GM18868 (cell line): ENCODE data around the gene NEURL1B.
"Not testable (repeated sequence)": the region's sequence is repeated elsewhere in the genome, so short reads cannot be mapped to it uniquely, and the experiment has no call there.

Experiments
- ATAC-seq: cut with Tn5 transposase; IDR thresholded peaks from one replicate; pipeline ENCODE4 v1.9.1; 2021; ENCODE audit warnings: mild to moderate bottlenecking, moderate library complexity; ENCODE audit not compliant: unreplicated experiment

The NEURL1B gene

GRCh38 chr5:172647352-172648012 lies 6.4 kb downstream of the NEURL1B start:
- ATAC-seq = no peak

- ATAC-seq = no peak
Measured at GRCh38 chr5:172648013-172648381, 6.9 kb downstream of the NEURL1B start.

GRCh38 chr5:172648755-172649154 lies 7.7 kb downstream of the NEURL1B start:
- ATAC-seq = no peak

- not testable (repeated sequence) for ATAC-seq
Measured at GRCh38 chr5:172656496-172656895, 15.4 kb downstream of the NEURL1B start.

GRCh38 chr5:172657524-172658233 lies 16.6 kb downstream of the NEURL1B start:
- ATAC-seq = not testable (repeated sequence)

GRCh38 chr5:172658391-172658790 lies 17.3 kb downstream of the NEURL1B start:
- no peak for ATAC-seq

- ATAC-seq = no peak
Measured at GRCh38 chr5:172658961-172659501, 18.0 kb downstream of the NEURL1B start.

- no peak for ATAC-seq
Measured at GRCh38 chr5:172659570-172659908, 18.5 kb downstream of the NEURL1B start.

- no peak for ATAC-seq
Measured at GRCh38 chr5:172659909-172660628, 19.0 kb downstream of the NEURL1B start.

- no peak for ATAC-seq
Measured at GRCh38 chr5:172660974-172661373, 19.9 kb downstream of the NEURL1B start.

GRCh38 chr5:172661526-172661925 lies 20.5 kb downstream of the NEURL1B start:
- no peak for ATAC-seq

- ATAC-seq = no peak
Measured at GRCh38 chr5:172662596-172662995, 21.5 kb downstream of the NEURL1B start.

- ATAC-seq = no peak
Measured at GRCh38 chr5:172664018-172664417, 23.0 kb downstream of the NEURL1B start.

- no peak for ATAC-seq
Measured at GRCh38 chr5:172664681-172665541, 23.8 kb downstream of the NEURL1B start.

- ATAC-seq = no peak
Measured at GRCh38 chr5:172666251-172666650, 25.2 kb downstream of the NEURL1B start.

GRCh38 chr5:172667786-172668593 lies 26.9 kb downstream of the NEURL1B start:
- ATAC-seq = no peak

GRCh38 chr5:172668594-172669071 lies 27.6 kb downstream of the NEURL1B start:
- no peak for ATAC-seq

- no peak for ATAC-seq
Measured at GRCh38 chr5:172669386-172670004, 28.4 kb downstream of the NEURL1B start.

- no peak for ATAC-seq
Measured at GRCh38 chr5:172670005-172670402, 28.9 kb downstream of the NEURL1B start.
